H9 (cell line): Measurements from ENCODE around the gene MRPL14. TPM values are rescaled to one million over a fixed set of nuclear protein-coding genes. Genes with fewer than 3 reads are reported as not detected.

Experiments
- DNase-seq: peaks from one replicate; pipeline ENCODE4 v3.0.0-alpha.2; 2017
- H2AFZ ChIP-seq: one replicate; pipeline ENCODE4 v1.6.1; 2013; ENCODE audit warnings: mild to moderate bottlenecking, low read length, control low read depth, moderate library complexity
- H2AK5ac ChIP-seq: 2 replicates; pipeline ENCODE4 v1.6.1; 2013; ENCODE audit warnings: low read length, control low read depth, mixed read lengths; ENCODE audit not compliant: insufficient read length
- H2BK120ac ChIP-seq: one replicate; pipeline ENCODE4 v1.6.1; 2013; ENCODE audit warnings: low read depth, mild to moderate bottlenecking, low read length, control low read depth, inconsistent platforms; ENCODE audit not compliant: poor library complexity, severe bottlenecking
- H2BK12ac ChIP-seq: 2 replicates; pipeline ENCODE4 v1.6.1; 2013; ENCODE audit warnings: low read length, control low read depth, mixed read lengths, low read depth; ENCODE audit not compliant: insufficient read length
- H2BK15ac ChIP-seq: 2 replicates; pipeline ENCODE4 v1.6.1; 2013; ENCODE audit warnings: low read depth, low read length, control low read depth
- H2BK20ac ChIP-seq: one replicate; pipeline ENCODE4 v1.6.1; 2013; ENCODE audit warnings: low read depth, mild to moderate bottlenecking, low read length, control low read depth, inconsistent platforms; ENCODE audit not compliant: poor library complexity, severe bottlenecking
- H2BK5ac ChIP-seq: 2 replicates; pipeline ENCODE4 v1.6.1; 2013; ENCODE audit warnings: low read length, control low read depth, mixed read lengths; ENCODE audit not compliant: insufficient read length
- H3K14ac ChIP-seq: 2 replicates; pipeline ENCODE4 v1.6.1; 2013; ENCODE audit warnings: low read length, control low read depth; ENCODE audit not compliant: insufficient read depth
- H3K18ac ChIP-seq: 2 replicates; pipeline ENCODE4 v1.6.1; 2013; ENCODE audit warnings: low read depth, mild to moderate bottlenecking, mixed read lengths, low read length, control low read depth; ENCODE audit not compliant: insufficient read length
- H3K23ac ChIP-seq: 2 replicates; pipeline ENCODE4 v1.6.1; 2013; ENCODE audit warnings: low read length, control low read depth, mixed read lengths, low read depth; ENCODE audit not compliant: insufficient read length
- H3K23me2 ChIP-seq: 2 replicates; pipeline ENCODE4 v1.6.1; 2013; ENCODE audit warnings: low read depth, mild to moderate bottlenecking, mixed read lengths, low read length, control low read depth; ENCODE audit not compliant: insufficient read length, poor library complexity, severe bottlenecking
- H3K27ac ChIP-seq: 2 replicates; pipeline ENCODE4 v1.5.1; 2013; ENCODE audit warnings: low read length, control low read depth, mixed read lengths, low read depth; ENCODE audit not compliant: insufficient read length
- H3K27me3 ChIP-seq: 2 replicates; pipeline ENCODE4 v1.6.1; 2013; ENCODE audit warnings: low read length, control low read depth, inconsistent platforms; ENCODE audit not compliant: insufficient read depth
- H3K4ac ChIP-seq: 2 replicates; pipeline ENCODE4 v1.6.1; 2013; ENCODE audit warnings: low read depth, mild to moderate bottlenecking, control low read depth, inconsistent platforms, low read length, moderate library complexity
- H3K4me1 ChIP-seq: 2 replicates; pipeline ENCODE4 v1.6.1; 2013; ENCODE audit warnings: low read length, control low read depth, inconsistent platforms; ENCODE audit not compliant: insufficient read depth
- H3K4me2 ChIP-seq: 2 replicates; pipeline ENCODE4 v1.6.1; 2013; ENCODE audit warnings: low read length, control low read depth, mixed read lengths; ENCODE audit not compliant: insufficient read length, insufficient read depth
- H3K56ac ChIP-seq: 2 replicates; pipeline ENCODE4 v1.6.1; 2013; ENCODE audit warnings: low read depth, mild to moderate bottlenecking, mixed read lengths, low read length, control low read depth; ENCODE audit not compliant: insufficient read length
- H3K79me1 ChIP-seq: 2 replicates; pipeline ENCODE4 v1.6.1; 2013; ENCODE audit warnings: low read depth, mild to moderate bottlenecking, moderate library complexity, low read length, control low read depth, inconsistent platforms; ENCODE audit not compliant: insufficient read depth, poor library complexity, severe bottlenecking
- H3K79me2 ChIP-seq: 2 replicates; pipeline ENCODE4 v1.6.1; 2013; ENCODE audit warnings: low read length, control low read depth, inconsistent platforms; ENCODE audit not compliant: insufficient read depth
- H3K9ac ChIP-seq: 2 replicates; pipeline ENCODE4 v1.6.1; 2013; ENCODE audit warnings: low read length, control low read depth, mixed read lengths; ENCODE audit not compliant: insufficient read length; ENCODE audit errors: extremely low read depth
- H3K9me3 ChIP-seq: one replicate; pipeline ENCODE4 v1.6.1; 2013; ENCODE audit warnings: low read depth, low read length, inconsistent platforms; ENCODE audit not compliant: control insufficient read depth
- H3T11ph ChIP-seq: one replicate; pipeline ENCODE4 v1.6.1; 2013; ENCODE audit warnings: mild to moderate bottlenecking, low read length, control low read depth, inconsistent platforms
- H4K20me1 ChIP-seq: one replicate; pipeline ENCODE4 v1.6.1; 2013; ENCODE audit not compliant: control insufficient read depth, insufficient read length, insufficient read depth
- H4K5ac ChIP-seq: 2 replicates; pipeline ENCODE4 v1.6.1; 2013; ENCODE audit warnings: low read depth, mild to moderate bottlenecking, mixed read lengths, low read length, control low read depth; ENCODE audit not compliant: insufficient read length
- H4K8ac ChIP-seq: replicated peaks from 2 replicates; pipeline ENCODE4 v1.6.1; 2013; ENCODE audit warnings: low read length, control low read depth, mixed read lengths, low read depth; ENCODE audit not compliant: insufficient read length
- H4K91ac ChIP-seq: 2 replicates; pipeline ENCODE4 v1.6.1; 2013; ENCODE audit warnings: low read depth, mild to moderate bottlenecking, moderate library complexity, mixed read lengths, low read length, control low read depth; ENCODE audit not compliant: insufficient read length
- H3K27ac Mint-ChIP-seq, 3 experiments: 2 replicates in 2 of 3; 3 replicates in 1 of 3; pipeline ENCODE4 v1.8.0; 2020 to 2021; ENCODE audit warnings: mixed read lengths in 3 of 3, mild to moderate bottlenecking in 1 of 3, moderate library complexity in 1 of 3
- H3K27me3 Mint-ChIP-seq: 2 replicates; pipeline ENCODE4 v1.8.0; 2021; ENCODE audit warnings: low read depth, mild to moderate bottlenecking, moderate library complexity, mixed read lengths
- H3K36me3 Mint-ChIP-seq, 3 experiments: 2 replicates in 2 of 3; 3 replicates in 1 of 3; pipeline ENCODE4 v1.8.0; 2020 to 2021; ENCODE audit warnings: low read depth in 3 of 3, mixed read lengths in 3 of 3; ENCODE audit not compliant: insufficient read depth in 1 of 3
- H3K4me1 Mint-ChIP-seq, 2 experiments: 2 replicates each; pipeline ENCODE4 v1.8.0; 2020; ENCODE audit warnings: mixed read lengths in 2 of 2
- H3K4me3 Mint-ChIP-seq, 2 experiments: 2 replicates in 1 of 2; 3 replicates in 1 of 2; pipeline ENCODE4 v1.8.0; 2020 to 2021; ENCODE audit warnings: mild to moderate bottlenecking in 2 of 2, mixed read lengths in 2 of 2, moderate library complexity in 1 of 2
- H3K9me3 Mint-ChIP-seq, 2 experiments: 2 replicates in 1 of 2; 3 replicates in 1 of 2; pipeline ENCODE4 v1.8.0; 2020; ENCODE audit warnings: mild to moderate bottlenecking in 2 of 2, mixed read lengths in 2 of 2, moderate library complexity in 1 of 2
- WGBS: extraction: QIAGEN DNeasy Blood & Tissue Kit; methylation state at CpG from one replicate; pipeline ENCODE4 v1.1.7; 2013; ENCODE audit warnings: missing lambda C conversion rate, low lambda C conversion rate, mixed read lengths; ENCODE audit not compliant: insufficient read length; ENCODE audit errors: extremely low coverage; 5-methylcytosine and 5-hydroxymethylcytosine counted together
- total RNA-seq: library from RNA; stranded (reverse); gene quantifications from 2 replicates; pipeline ENCODE4 v1.2.1, GENCODE V29; 2021
- TF ChIP-seq, protein P1 (sequence below): fragments of 200-600 bp; sonication (generic); conservative IDR thresholded peaks from 3 replicates; pipeline ENCODE4 v1.8.0; 2021; ENCODE audit warnings: antibody characterized with exemption, mild to moderate bottlenecking

MRPL14 gene
- total RNA-seq, 1 experiment from 2014 or later: 80.1 TPM

DNA sequence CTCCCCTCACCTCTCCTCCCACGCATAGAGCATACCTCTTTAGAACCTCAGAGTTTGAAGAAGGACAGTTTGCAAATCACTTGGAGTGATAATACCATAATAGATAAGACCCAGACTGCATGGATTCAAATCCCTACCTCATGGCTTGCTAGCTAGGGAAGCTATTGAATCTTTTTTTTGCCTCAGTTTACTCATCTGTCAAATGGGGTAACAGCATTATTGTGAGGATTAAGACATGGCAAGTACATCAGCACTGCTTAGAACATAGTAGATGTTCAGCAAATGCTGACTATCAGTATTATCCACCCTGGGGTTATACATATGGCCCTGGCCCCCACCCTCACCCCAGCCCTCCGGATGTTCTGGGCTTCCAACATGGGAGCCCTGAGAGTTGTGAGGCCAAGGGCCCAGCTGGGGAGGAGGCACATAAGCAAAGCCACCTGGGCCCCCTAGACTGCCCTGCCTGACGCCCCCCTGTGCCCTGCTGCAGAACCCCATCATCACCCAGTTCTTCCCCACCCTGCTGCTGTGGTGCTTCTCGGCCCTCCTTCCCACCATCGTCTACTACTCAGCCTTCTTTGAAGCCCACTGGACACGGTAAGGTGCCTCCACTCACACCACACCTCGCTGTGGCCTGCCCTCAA is 22.2 kb upstream of the MRPL14 start:
- no peaks in the 10 kb centered on the region for H3K23me2 ChIP-seq
- no peak overlapping the region for H3K27ac ChIP-seq
- H3K18ac ChIP-seq: no peak overlapping the region
- no peak overlapping the region for H4K5ac ChIP-seq
- Mint-ChIP-seq H3K27ac (no peak overlapping the region), H3K36me3 (peaks cover 17 to 53% (median 43%) of the 10 kb centered on the region in 3 experiments), H3K27me3 (peaks cover 2% of the 10 kb centered on the region; the same call in 1 of the 2 replicates), H3K9me3 (no peaks in the 10 kb centered on the region), H3K4me3 (no peak overlapping the region), H3K4me1 (peaks cover 4% of the 10 kb centered on the region in 2 experiments)
- no peak overlapping the region for H2AK5ac ChIP-seq
- H3K9me3 ChIP-seq: no peaks in the 10 kb centered on the region
- no peak overlapping the region for H4K91ac ChIP-seq
- no peak overlapping the region for H3K4ac ChIP-seq
- H3K23ac ChIP-seq: no peak overlapping the region
- no peak overlapping the region for H3K56ac ChIP-seq
- no peaks in the 10 kb centered on the region for H3K27me3 ChIP-seq
- H2BK20ac ChIP-seq: no peak overlapping the region
- no peak overlapping the region for H2BK15ac ChIP-seq
- H2BK120ac ChIP-seq: no peak overlapping the region
- DNase-seq: no peak
- H3T11ph ChIP-seq: no peak overlapping the region
- TF ChIP-seq, protein P1, sequence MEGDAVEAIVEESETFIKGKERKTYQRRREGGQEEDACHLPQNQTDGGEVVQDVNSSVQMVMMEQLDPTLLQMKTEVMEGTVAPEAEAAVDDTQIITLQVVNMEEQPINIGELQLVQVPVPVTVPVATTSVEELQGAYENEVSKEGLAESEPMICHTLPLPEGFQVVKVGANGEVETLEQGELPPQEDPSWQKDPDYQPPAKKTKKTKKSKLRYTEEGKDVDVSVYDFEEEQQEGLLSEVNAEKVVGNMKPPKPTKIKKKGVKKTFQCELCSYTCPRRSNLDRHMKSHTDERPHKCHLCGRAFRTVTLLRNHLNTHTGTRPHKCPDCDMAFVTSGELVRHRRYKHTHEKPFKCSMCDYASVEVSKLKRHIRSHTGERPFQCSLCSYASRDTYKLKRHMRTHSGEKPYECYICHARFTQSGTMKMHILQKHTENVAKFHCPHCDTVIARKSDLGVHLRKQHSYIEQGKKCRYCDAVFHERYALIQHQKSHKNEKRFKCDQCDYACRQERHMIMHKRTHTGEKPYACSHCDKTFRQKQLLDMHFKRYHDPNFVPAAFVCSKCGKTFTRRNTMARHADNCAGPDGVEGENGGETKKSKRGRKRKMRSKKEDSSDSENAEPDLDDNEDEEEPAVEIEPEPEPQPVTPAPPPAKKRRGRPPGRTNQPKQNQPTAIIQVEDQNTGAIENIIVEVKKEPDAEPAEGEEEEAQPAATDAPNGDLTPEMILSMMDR: no peak
- H4K8ac ChIP-seq: no peak overlapping the region
- no peak overlapping the region for H2BK5ac ChIP-seq
- no peak overlapping the region for H3K9ac ChIP-seq
- no peak overlapping the region for H3K14ac ChIP-seq
- no peak overlapping the region for H2AFZ ChIP-seq
- no peaks in the 10 kb centered on the region for H3K79me2 ChIP-seq
- no peak overlapping the region for H3K4me2 ChIP-seq
- H2BK12ac ChIP-seq: no peak overlapping the region
- WGBS: no CpG with 5 or more reads among the region's 7 CpGs
- H3K79me1 ChIP-seq: no peaks in the 10 kb centered on the region
- no peaks in the 10 kb centered on the region for H3K4me1 ChIP-seq
- H4K20me1 ChIP-seq: peaks cover 7% of the 10 kb centered on the region
